GM18873 (cell line): ENCODE measurements around the gene WRAP53.

Source experiments
- ATAC-seq: cut with Tn5 transposase; IDR thresholded peaks from one replicate; pipeline ENCODE4 v1.9.1; 2021; ENCODE audit warnings: mild to moderate bottlenecking, moderate library complexity, moderate number of reproducible peaks; ENCODE audit not compliant: unreplicated experiment, low FRiP score

Gene WRAP53

GRCh38 chr17:7737601-7738000, 49.3 kb downstream of the WRAP53 start:
- ATAC-seq: no peak

GRCh38 chr17:7739746-7740145, 51.5 kb downstream of the WRAP53 start:
- ATAC-seq: no peak

GRCh38 chr17:7740481-7741001, 52.3 kb downstream of the WRAP53 start:
- no peak for ATAC-seq

GRCh38 chr17:7742729-7743128, 54.5 kb downstream of the WRAP53 start:
- ATAC-seq: no peak

GRCh38 chr17:7744416-7744815, 56.1 kb downstream of the WRAP53 start:
- ATAC-seq: no peak

- ATAC-seq: no peak
Observed at GRCh38 chr17:7745748-7746470, 57.6 kb downstream of the WRAP53 start.

- ATAC-seq: no peak
Observed at GRCh38 chr17:7747635-7748071, 59.4 kb downstream of the WRAP53 start.

- ATAC-seq: no peak
Observed at GRCh38 chr17:7748076-7748775, 59.9 kb downstream of the WRAP53 start.

- ATAC-seq: no peak
Observed at GRCh38 chr17:7750321-7750821, 62.1 kb downstream of the WRAP53 start.
